ENCODE data around the gene ANKH. TPM values are rescaled to one million over a fixed set of nuclear protein-coding genes. Genes with fewer than 3 reads are reported as not detected.
A peak's percentile ranks its signal among the peaks of the same experiment; 100 is the strongest.

The ANKH gene
- total and polyA plus RNA-seq, 2 of the 13 experiments (the other 11 are each of a cell fraction or from before 2014, with no cell fraction given), result 25.0 to 36.0 TPM

DNA sequence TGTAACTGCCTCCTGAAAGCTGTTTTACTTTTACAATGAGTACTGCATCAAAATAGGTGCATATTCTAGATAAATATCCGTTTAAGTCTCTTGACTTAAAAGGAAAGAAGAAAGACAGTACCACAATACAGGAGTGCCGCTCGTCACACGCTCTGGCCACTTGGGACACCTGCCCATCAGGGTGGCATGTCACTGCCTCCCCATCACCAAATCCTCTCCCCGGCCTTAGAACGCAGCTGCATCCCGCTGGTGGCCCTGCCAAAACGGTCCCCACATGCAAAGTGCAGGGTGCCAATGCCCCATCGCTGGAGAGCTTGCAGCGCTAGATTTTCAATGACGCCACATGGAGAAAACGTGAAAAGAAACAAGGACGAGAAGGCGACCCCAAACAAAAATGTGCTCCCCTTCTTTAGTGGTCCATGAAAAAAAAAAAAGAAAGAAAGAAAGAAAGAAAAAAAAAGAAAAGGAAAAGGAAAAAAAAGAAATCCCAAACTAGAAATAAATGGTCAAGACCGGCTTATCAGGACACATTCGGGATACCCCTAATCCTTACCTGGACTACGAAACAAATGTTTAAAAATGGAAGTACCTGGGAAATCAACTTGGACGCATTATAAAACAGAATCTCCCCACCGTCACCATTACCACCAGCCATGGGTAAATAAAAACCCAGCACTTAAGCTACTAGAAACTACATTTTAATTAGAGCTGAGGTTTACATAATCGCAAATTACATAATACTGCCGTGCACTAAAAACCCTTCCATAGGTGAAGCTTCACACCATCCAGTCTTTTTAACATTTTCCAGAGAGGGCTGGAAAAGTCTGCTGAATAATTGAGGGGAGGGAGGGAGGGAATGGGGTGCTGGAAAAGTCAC is 1.0 kb downstream of the ANKH start:
- WGBS (ENCODE audit: low lambda C conversion rate), result 4% methylated on average over 21 of the region's 21 CpGs
- Histone ChIP-seq H4K20me1 (ENCODE audit: insufficient read depth, low read length) (no peaks in the 10 kb centered on the region), H3K4me1 (ENCODE audit: insufficient read depth, low read length) (peaks cover 39% of the 10 kb centered on the region), H2AFZ (ENCODE audit: low read length) (peak overlapping the region; percentile 15), H3K27me3 (ENCODE audit: control insufficient read depth in 1 of 2, insufficient read depth in 2 of 2, low read length in 2 of 2) (no peaks in the 10 kb centered on the region; a peak in 2 of 5 replicates), H3K9me3 (ENCODE audit: low read length) (no peaks in the 10 kb centered on the region), H3K79me2 (ENCODE audit: insufficient read depth, low read length) (peaks cover 37% of the 10 kb centered on the region), H3K9ac (ENCODE audit: insufficient read depth, low read depth, low read length) (peak overlapping the region; percentile 72), H3K27ac (ENCODE audit: extremely low read length, insufficient read depth, low read length) (peak overlapping the region; percentile 51), H3K36me3 (replicated peaks in 1 of 2; ENCODE audit: control insufficient read depth in 1 of 2, insufficient read depth in 2 of 2, low read length in 2 of 2) (no peaks in the 10 kb centered on the region), H3K4me2 (ENCODE audit: low read depth, low read length) (peak overlapping the region; percentile 81), H3K4me3 (replicated peaks in 1 of 3; ENCODE audit: insufficient read depth in 1 of 3, low read depth in 2 of 3, low read length in 3 of 3) (peak overlapping the region; percentile 78 to 93 (median 79))
- TF ChIP-seq SAP130 (CRISPR knock-in tag; IDR thresholded peaks at IDR 0.05; ENCODE audit: low read depth) (0 out of 2 replicates have a peak, but pooled peaks have one; percentile 10), KDM2A (CRISPR knock-in tag; IDR thresholded peaks at IDR 0.05; ENCODE audit: borderline replicate concordance, low read depth) (0 out of 2 replicates have a peak, but pooled peaks have one; percentile 12), HNF4A (CRISPR knock-in tag; IDR thresholded peaks at IDR 0.05) (no peak)
- TF ChIP-seq, protein P1, sequence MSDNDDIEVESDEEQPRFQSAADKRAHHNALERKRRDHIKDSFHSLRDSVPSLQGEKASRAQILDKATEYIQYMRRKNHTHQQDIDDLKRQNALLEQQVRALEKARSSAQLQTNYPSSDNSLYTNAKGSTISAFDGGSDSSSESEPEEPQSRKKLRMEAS (IDR thresholded peaks at IDR 0.05), result no peak
- TF ChIP-seq, protein P2, sequence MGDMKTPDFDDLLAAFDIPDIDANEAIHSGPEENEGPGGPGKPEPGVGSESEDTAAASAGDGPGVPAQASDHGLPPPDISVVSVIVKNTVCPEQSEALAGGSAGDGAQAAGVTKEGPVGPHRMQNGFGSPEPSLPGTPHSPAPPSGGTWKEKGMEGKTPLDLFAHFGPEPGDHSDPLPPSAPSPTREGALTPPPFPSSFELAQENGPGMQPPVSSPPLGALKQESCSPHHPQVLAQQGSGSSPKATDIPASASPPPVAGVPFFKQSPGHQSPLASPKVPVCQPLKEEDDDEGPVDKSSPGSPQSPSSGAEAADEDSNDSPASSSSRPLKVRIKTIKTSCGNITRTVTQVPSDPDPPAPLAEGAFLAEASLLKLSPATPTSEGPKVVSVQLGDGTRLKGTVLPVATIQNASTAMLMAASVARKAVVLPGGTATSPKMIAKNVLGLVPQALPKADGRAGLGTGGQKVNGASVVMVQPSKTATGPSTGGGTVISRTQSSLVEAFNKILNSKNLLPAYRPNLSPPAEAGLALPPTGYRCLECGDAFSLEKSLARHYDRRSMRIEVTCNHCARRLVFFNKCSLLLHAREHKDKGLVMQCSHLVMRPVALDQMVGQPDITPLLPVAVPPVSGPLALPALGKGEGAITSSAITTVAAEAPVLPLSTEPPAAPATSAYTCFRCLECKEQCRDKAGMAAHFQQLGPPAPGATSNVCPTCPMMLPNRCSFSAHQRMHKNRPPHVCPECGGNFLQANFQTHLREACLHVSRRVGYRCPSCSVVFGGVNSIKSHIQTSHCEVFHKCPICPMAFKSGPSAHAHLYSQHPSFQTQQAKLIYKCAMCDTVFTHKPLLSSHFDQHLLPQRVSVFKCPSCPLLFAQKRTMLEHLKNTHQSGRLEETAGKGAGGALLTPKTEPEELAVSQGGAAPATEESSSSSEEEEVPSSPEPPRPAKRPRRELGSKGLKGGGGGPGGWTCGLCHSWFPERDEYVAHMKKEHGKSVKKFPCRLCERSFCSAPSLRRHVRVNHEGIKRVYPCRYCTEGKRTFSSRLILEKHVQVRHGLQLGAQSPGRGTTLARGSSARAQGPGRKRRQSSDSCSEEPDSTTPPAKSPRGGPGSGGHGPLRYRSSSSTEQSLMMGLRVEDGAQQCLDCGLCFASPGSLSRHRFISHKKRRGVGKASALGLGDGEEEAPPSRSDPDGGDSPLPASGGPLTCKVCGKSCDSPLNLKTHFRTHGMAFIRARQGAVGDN (CRISPR knock-in tag; IDR thresholded peaks at IDR 0.05), result peak; percentile 24; the same call in 1 of the 2 replicates
- DNase-seq (ENCODE audit: low spot score) (no peak), FAIRE-seq (no peak), ATAC-seq (no peak)
- no TSS peak for BruUV-seq (replicated peaks)
- in situ Hi-C loops (cut with HindIII; ENCODE audit: extremely low pct_ligation_motif_present, low pct_unique_long_range_greater_than_20kb) (loop anchor here (5.0 kb wide), 2 partner anchors 142 to 143 kb away; no protein-coding TSS in a partner anchor), intact Hi-C loops (cut with micrococcal nuclease; ENCODE audit: unreplicated experiment) (loop anchor here (5.0 kb wide), 1 partner anchor 98 kb away; no protein-coding TSS in a partner anchor)
- ChIA-PET CTCF (ENCODE audit: low intra/inter-chr PET ratio, low total read pairs) (interaction anchor here (2.4 kb wide), 1 partner anchor 143 kb away, joined by 13 read pairs; no protein-coding TSS in a partner anchor), POLR2A (interaction anchor here (0.7 to 1.3 kb wide), 4 partner anchors 9 to 142 kb away, joined by 3 read pairs; no protein-coding TSS in a partner anchor)
